Panc1 (cell line): ENCODE measurements around the gene SAT1. TPM values are rescaled to one million over a fixed set of nuclear protein-coding genes. Genes with fewer than 3 reads are reported as not detected.

ENCODE experiments used
- ATAC-seq: fragments of 200-7000 bp; cut with Tn5 transposase; 2 replicates; pipeline ENCODE4 v1.9.1; 2020; ENCODE audit warnings: mild to moderate bottlenecking, moderate library complexity
- BruUV-seq: library from RNA; stranded (reverse); fragments of 400-500 nt; replicated peaks from 2 replicates; lab custom pipeline; 2021; lab: Mats Ljungman, UMichigan
- CTCF ChIA-PET: fragments of 300-600 bp; sonication (Branson Sonifier 250); formaldehyde crosslinking; loops from one replicate; lab custom pipeline; 2022; ENCODE audit warnings: antibody characterized with exemption; lab: Charles Lee
- POLR2A ChIA-PET: fragments of 300-600 bp; sonication (Branson Sonifier 250); formaldehyde crosslinking; loops from one replicate; lab custom pipeline; 2022; ENCODE audit warnings: antibody characterized with exemption; lab: Charles Lee
- DNase-seq: peaks from one replicate; pipeline ENCODE4 v3.0.0-alpha.2; 2010; ENCODE audit warnings: low read depth, low spot score
- H3K27ac ChIP-seq: 2 replicates; pipeline ENCODE4 v1.5.1; 2011; ENCODE audit warnings: mild to moderate bottlenecking, low read length, inconsistent platforms
- H3K27me3 ChIP-seq: fragments of 200-500 bp; sonication (Bioruptor generic); 2 replicates; pipeline ENCODE4 v1.6.0; 2014; ENCODE audit warnings: low read length, inconsistent platforms; ENCODE audit not compliant: control insufficient read depth, insufficient read depth
- H3K36me3 ChIP-seq: fragments of 200-500 bp; sonication (Bioruptor generic); 2 replicates; pipeline ENCODE4 v1.5.1; 2014; ENCODE audit warnings: inconsistent platforms, mild to moderate bottlenecking, low read length, moderate library complexity; ENCODE audit not compliant: control insufficient read depth, insufficient read depth
- H3K4me1 ChIP-seq: 2 replicates; pipeline ENCODE4 v1.5.1; 2011; ENCODE audit warnings: inconsistent platforms, mild to moderate bottlenecking, low read length, moderate library complexity; ENCODE audit not compliant: control insufficient read depth, insufficient read depth
- H3K4me3 ChIP-seq, 2 experiments: 2 replicates each; pipeline ENCODE4 v1.5.1; 2011 to 2012; ENCODE audit warnings: low read depth in 2 of 2, low read length in 2 of 2, mild to moderate bottlenecking in 2 of 2, inconsistent platforms in 1 of 2, moderate library complexity in 1 of 2
- H3K9me3 ChIP-seq: fragments of 200-500 bp; sonication (Bioruptor generic); 2 replicates; pipeline ENCODE4 v1.5.1; 2014; ENCODE audit warnings: low read depth, mild to moderate bottlenecking, inconsistent platforms, low read length, moderate library complexity; ENCODE audit not compliant: control insufficient read depth, insufficient read depth
- CTCF ChIP-seq: fragments of 450-650 bp; IDR thresholded peaks from 2 replicates; pipeline ENCODE4 v1.5.1; 2017; ENCODE audit warnings: mild to moderate bottlenecking
- POLR2AphosphoS5 ChIP-seq: IDR thresholded peaks from 2 replicates; pipeline ENCODE4 v1.6.1; 2012; ENCODE audit warnings: mild to moderate bottlenecking, low read depth, low read length, moderate library complexity
- SIN3A ChIP-seq: IDR thresholded peaks from 2 replicates; pipeline ENCODE4 v1.6.1; 2012; ENCODE audit warnings: low read depth, mild to moderate bottlenecking, low read length, moderate library complexity, borderline replicate concordance; ENCODE audit not compliant: insufficient read depth
- TCF7L2 ChIP-seq: IDR thresholded peaks from 2 replicates; pipeline ENCODE4 v1.6.1; 2011; ENCODE audit warnings: mild to moderate bottlenecking, low read depth, low read length, inconsistent platforms
- in situ Hi-C: cut with HindIII; loops from 2 replicates; pipeline ENCODE4 v1.10.0; 2016; ENCODE audit warnings: low sequenced_read_pairs, low pct_unique_long_range_greater_than_20kb
- intact Hi-C: fragments of 100-400 bp; cut with micrococcal nuclease; formaldehyde crosslinking; loops from one replicate; pipeline ENCODE4 v1.10.0; 2022; ENCODE audit not compliant: unreplicated experiment
- total RNA-seq: library from RNA; stranded (reverse); gene quantifications from one replicate; pipeline ENCODE4 v1.2.1, GENCODE V29; 2021; ENCODE audit not compliant: unreplicated experiment
- TF ChIP-seq, protein P1 (sequence below), 2 experiments: IDR thresholded peaks; 2 replicates each; pipeline ENCODE4 v1.6.1; 2011 to 2012; ENCODE audit warnings: low read depth in 2 of 2, control low read depth in 1 of 2, low read length in 1 of 2, mild to moderate bottlenecking in 1 of 2, moderate library complexity in 1 of 2; ENCODE audit not compliant: insufficient read depth in 1 of 2

The SAT1 gene
- total RNA-seq, 1 experiment from 2014 or later: 173 TPM

DNA sequence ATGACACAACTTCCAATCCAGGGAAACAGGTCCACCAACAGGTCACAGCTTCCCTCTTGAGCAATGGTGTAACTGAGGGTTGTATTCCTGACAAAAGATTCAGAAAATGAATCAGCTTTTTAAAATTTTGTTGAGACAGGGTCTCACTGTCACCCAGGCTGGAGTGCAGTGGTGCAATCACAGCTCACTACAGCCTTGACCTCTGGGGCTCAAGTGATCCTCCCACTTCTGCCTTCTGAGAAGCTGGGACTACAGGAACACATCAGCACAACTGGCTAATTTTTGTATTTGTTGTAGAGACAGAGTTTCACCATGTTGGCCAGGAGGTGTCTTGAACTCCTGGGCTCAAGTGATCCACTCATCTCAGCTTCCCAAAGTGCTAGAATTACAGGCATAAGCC lies 43.7 kb downstream of the SAT1 start:
- Histone ChIP-seq H3K27ac (no peak overlapping the region), H3K27me3 (no peaks in the 10 kb centered on the region), H3K4me1 (peaks cover 3% of the 10 kb centered on the region; the same call in 1 of the 2 replicates), H3K36me3 (no peaks in the 10 kb centered on the region), H3K4me3 (no peak overlapping the region), H3K9me3 (no peaks in the 10 kb centered on the region)
- DNase-seq (no peak), ATAC-seq (no peak)
- CTCF ChIA-PET: no interaction called here
- intact Hi-C loops: no loop called here
- in situ Hi-C loops: no loop called here
- POLR2A ChIA-PET: no interaction called here
- BruUV-seq: no TSS peak
- TF ChIP-seq CTCF: no peak

DNA sequence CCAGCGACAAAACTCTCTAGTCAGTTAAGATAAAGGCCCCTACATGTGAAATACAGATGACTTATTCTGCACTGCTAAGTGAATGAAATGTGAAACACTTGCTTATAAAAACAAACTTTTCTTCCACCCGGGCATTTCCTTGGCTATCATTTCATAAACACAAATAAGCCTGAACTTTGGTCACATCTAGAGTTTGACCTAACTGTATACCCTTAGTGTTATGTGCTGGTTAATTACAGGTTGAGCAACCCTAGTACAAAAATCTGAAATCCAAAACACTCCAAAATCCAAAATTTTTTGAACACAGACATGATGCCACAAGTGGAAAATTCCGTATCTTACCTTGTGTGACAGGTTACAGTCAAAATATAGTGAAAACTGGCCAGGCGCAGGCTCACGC lies 45.9 kb downstream of the SAT1 start:
- ChIA-PET POLR2A (no interaction called here), CTCF (no interaction called here)
- H3K27ac ChIP-seq: no peak overlapping the region
- no peaks in the 10 kb centered on the region for H3K9me3 ChIP-seq
- ATAC-seq: no peak
- DNase-seq: no peak
- H3K36me3 ChIP-seq: no peaks in the 10 kb centered on the region
- BruUV-seq: no TSS peak
- no peak overlapping the region for H3K4me3 ChIP-seq
- intact Hi-C loops: no loop called here
- no peaks in the 10 kb centered on the region for H3K27me3 ChIP-seq
- TF ChIP-seq SIN3A (no peak), CTCF (no peak), POLR2AphosphoS5 (no peak), TCF7L2 (no peak)
- TF ChIP-seq, protein P1, sequence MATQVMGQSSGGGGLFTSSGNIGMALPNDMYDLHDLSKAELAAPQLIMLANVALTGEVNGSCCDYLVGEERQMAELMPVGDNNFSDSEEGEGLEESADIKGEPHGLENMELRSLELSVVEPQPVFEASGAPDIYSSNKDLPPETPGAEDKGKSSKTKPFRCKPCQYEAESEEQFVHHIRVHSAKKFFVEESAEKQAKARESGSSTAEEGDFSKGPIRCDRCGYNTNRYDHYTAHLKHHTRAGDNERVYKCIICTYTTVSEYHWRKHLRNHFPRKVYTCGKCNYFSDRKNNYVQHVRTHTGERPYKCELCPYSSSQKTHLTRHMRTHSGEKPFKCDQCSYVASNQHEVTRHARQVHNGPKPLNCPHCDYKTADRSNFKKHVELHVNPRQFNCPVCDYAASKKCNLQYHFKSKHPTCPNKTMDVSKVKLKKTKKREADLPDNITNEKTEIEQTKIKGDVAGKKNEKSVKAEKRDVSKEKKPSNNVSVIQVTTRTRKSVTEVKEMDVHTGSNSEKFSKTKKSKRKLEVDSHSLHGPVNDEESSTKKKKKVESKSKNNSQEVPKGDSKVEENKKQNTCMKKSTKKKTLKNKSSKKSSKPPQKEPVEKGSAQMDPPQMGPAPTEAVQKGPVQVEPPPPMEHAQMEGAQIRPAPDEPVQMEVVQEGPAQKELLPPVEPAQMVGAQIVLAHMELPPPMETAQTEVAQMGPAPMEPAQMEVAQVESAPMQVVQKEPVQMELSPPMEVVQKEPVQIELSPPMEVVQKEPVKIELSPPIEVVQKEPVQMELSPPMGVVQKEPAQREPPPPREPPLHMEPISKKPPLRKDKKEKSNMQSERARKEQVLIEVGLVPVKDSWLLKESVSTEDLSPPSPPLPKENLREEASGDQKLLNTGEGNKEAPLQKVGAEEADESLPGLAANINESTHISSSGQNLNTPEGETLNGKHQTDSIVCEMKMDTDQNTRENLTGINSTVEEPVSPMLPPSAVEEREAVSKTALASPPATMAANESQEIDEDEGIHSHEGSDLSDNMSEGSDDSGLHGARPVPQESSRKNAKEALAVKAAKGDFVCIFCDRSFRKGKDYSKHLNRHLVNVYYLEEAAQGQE (IDR thresholded peaks at IDR 0.05; ENCODE audit: insufficient read depth in 1 of 2, low read depth in 2 of 2, low read length in 1 of 2): no peak
- in situ Hi-C loops: no loop called here
- H3K4me1 ChIP-seq: no peaks in the 10 kb centered on the region

DNA sequence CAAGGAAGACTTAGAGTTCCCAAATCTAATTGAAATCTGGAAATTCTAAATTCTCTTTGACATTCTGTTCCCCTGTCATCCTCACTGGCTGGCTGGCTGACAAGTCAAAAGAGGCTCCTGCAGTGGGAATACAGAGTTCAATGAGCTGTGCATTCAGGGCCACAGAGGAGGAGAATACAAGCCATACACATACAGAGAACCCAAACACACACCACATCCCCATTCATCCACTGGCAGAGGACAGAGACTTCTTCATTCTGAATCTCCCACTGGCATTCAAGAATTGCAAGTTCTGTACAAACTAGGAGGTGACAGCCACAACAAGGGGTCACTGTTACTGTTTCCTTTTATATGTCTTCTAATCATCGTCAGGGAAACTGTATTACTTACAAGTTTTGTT lies 49.7 kb downstream of the SAT1 start:
- no peak for ATAC-seq
- Histone ChIP-seq H3K4me1 (no peaks in the 10 kb centered on the region), H3K9me3 (no peaks in the 10 kb centered on the region), H3K27ac (no peak overlapping the region), H3K4me3 (no peak overlapping the region), H3K36me3 (no peaks in the 10 kb centered on the region), H3K27me3 (no peaks in the 10 kb centered on the region)
- POLR2A ChIA-PET: no interaction called here
- intact Hi-C loops: no loop called here
- DNase-seq: no peak
- CTCF ChIA-PET: no interaction called here
- no peak for TF ChIP-seq SIN3A
- TF ChIP-seq, protein P1 (IDR thresholded peaks at IDR 0.05; ENCODE audit: insufficient read depth in 1 of 2, low read depth in 2 of 2, low read length in 1 of 2): no peak
- no TSS peak for BruUV-seq
- in situ Hi-C loops: no loop called here
